Measurements from ENCODE around the gene CDH5. TPM values are rescaled to one million over a fixed set of nuclear protein-coding genes. Genes with fewer than 3 reads are reported as not detected.

CDH5 gene
- polyA plus RNA-seq, 1 donor (not counting 4 experiments of a cell fraction or from before 2014, with no cell fraction given): 0.05 TPM

GRCh38 chr16:66382171-66382965 is 15.9 kb downstream of the CDH5 start:
- TF ChIP-seq EZH2 (IDR thresholded peaks at IDR 0.05; ENCODE audit: low read length): no peak
- peak in 1 of 3 experiments; percentile 3 for TF ChIP-seq CTCF (optimal IDR thresholded peaks at IDR 0.05 in 1 of 3, IDR thresholded peaks at IDR 0.05 in 1 of 3, conservative IDR thresholded peaks at IDR 0.05 in 1 of 3; ENCODE audit: extremely low read depth in 1 of 3, insufficient read depth in 2 of 3, low read length in 3 of 3)
- DNase-seq (ENCODE audit: low read depth, low spot score): no peak
- H3K27me3 ChIP-seq (ENCODE audit: control insufficient read depth, extremely low read depth, insufficient read depth, low read length): no peaks in the 10 kb centered on the region
- H3K4me2 ChIP-seq (ENCODE audit: control insufficient read depth, extremely low read depth, insufficient read depth, low read depth, low read length): peak overlapping the region; percentile 83
- no peaks in the 10 kb centered on the region for H3K9me3 ChIP-seq (ENCODE audit: control insufficient read depth, low read depth, low read length)
- dilution Hi-C loops (cut with MboI; ENCODE audit: extremely low pct_ligation_motif_present, low sequenced_read_pairs): no loop called here
- peak overlapping the region; percentile 95 for H3K27ac ChIP-seq (ENCODE audit: control insufficient read depth, insufficient read depth, low read length)
- peaks cover 28% of the 10 kb centered on the region for H3K4me1 ChIP-seq (ENCODE audit: control insufficient read depth, extremely low read depth, insufficient read depth, low read length)
- H3K4me3 ChIP-seq (ENCODE audit: control insufficient read depth in 2 of 3, extremely low read depth in 1 of 3, insufficient read depth in 2 of 3, low read depth in 1 of 3, low read length in 3 of 3): peak overlapping the region in 1 of 3 experiments; percentile 23
- H2AFZ ChIP-seq (ENCODE audit: control insufficient read depth, low read length): peak overlapping the region; percentile 49
- peak; percentile 85 for FAIRE-seq
- no peaks in the 10 kb centered on the region for H4K20me1 ChIP-seq (ENCODE audit: control insufficient read depth, extremely low read depth, insufficient read depth, low read length)
- H3K36me3 ChIP-seq (ENCODE audit: control insufficient read depth in 2 of 2, extremely low read depth in 1 of 2, insufficient read depth in 2 of 2, low read length in 2 of 2): no peaks in the 10 kb centered on the region
- H3K9ac ChIP-seq (ENCODE audit: control insufficient read depth, extremely low read depth, insufficient read depth, low read length): peak overlapping the region; percentile 82
- H3K9me1 ChIP-seq (ENCODE audit: control insufficient read depth, extremely low read depth, insufficient read depth, low read length): no peaks in the 10 kb centered on the region
- H3K79me2 ChIP-seq (ENCODE audit: control insufficient read depth, insufficient read depth, low read length): no peaks in the 10 kb centered on the region

- FAIRE-seq (peak; percentile 51), DNase-seq (ENCODE audit: low read depth, low spot score) (no peak)
- H2AFZ ChIP-seq (ENCODE audit: control insufficient read depth, low read length): peak overlapping the region; percentile 62
These were observed 16.4 kb downstream of the CDH5 start for GRCh38 chr16:66382966-66383299.

More at GRCh38 chr16:66382966-66383299, 16.4 kb downstream of the CDH5 start:
- no peak for TF ChIP-seq EZH2 (IDR thresholded peaks at IDR 0.05; ENCODE audit: low read length)
- no peak for TF ChIP-seq CTCF (optimal IDR thresholded peaks at IDR 0.05 in 1 of 3, IDR thresholded peaks at IDR 0.05 in 1 of 3, conservative IDR thresholded peaks at IDR 0.05 in 1 of 3; ENCODE audit: extremely low read depth in 1 of 3, insufficient read depth in 2 of 3, low read length in 3 of 3)
- peak overlapping the region; percentile 95 for H3K27ac ChIP-seq (ENCODE audit: control insufficient read depth, insufficient read depth, low read length)
- H3K4me2 ChIP-seq (ENCODE audit: control insufficient read depth, extremely low read depth, insufficient read depth, low read depth, low read length): peak overlapping the region; percentile 83
- H3K79me2 ChIP-seq (ENCODE audit: control insufficient read depth, insufficient read depth, low read length): no peaks in the 10 kb centered on the region
- H4K20me1 ChIP-seq (ENCODE audit: control insufficient read depth, extremely low read depth, insufficient read depth, low read length): no peaks in the 10 kb centered on the region
- H3K9me3 ChIP-seq (ENCODE audit: control insufficient read depth, low read depth, low read length): no peaks in the 10 kb centered on the region
- H3K4me1 ChIP-seq (ENCODE audit: control insufficient read depth, extremely low read depth, insufficient read depth, low read length): peaks cover 28% of the 10 kb centered on the region
- peak overlapping the region; percentile 82 for H3K9ac ChIP-seq (ENCODE audit: control insufficient read depth, extremely low read depth, insufficient read depth, low read length)
- no peaks in the 10 kb centered on the region for H3K27me3 ChIP-seq (ENCODE audit: control insufficient read depth, extremely low read depth, insufficient read depth, low read length)
- no peaks in the 10 kb centered on the region for H3K36me3 ChIP-seq (ENCODE audit: control insufficient read depth in 2 of 2, extremely low read depth in 1 of 2, insufficient read depth in 2 of 2, low read length in 2 of 2)
- H3K9me1 ChIP-seq (ENCODE audit: control insufficient read depth, extremely low read depth, insufficient read depth, low read length): no peaks in the 10 kb centered on the region
- peak overlapping the region in 1 of 3 experiments; percentile 8 for H3K4me3 ChIP-seq (ENCODE audit: control insufficient read depth in 2 of 3, extremely low read depth in 1 of 3, insufficient read depth in 2 of 3, low read depth in 1 of 3, low read length in 3 of 3)
- dilution Hi-C loops (cut with MboI; ENCODE audit: extremely low pct_ligation_motif_present, low sequenced_read_pairs): no loop called here

Measured in keratinocyte (primary cell).